ENCODE measurements around the gene TNXB.

GRCh38 chr6:32105433-32105832 is 3.7 kb downstream of the TNXB start:
- no peak for TF ChIP-seq POLR2A (IDR thresholded peaks at IDR 0.05)
- no peak for TF ChIP-seq CTCF (IDR thresholded peaks at IDR 0.05)
